Ishikawa (cell line): ENCODE measurements around the gene RD3L.

Experiments used
- CREB1 ChIP-seq: IDR thresholded peaks from 2 replicates; pipeline ENCODE4 v1.6.1; 2012; ENCODE audit warnings: low read depth
- EP300 ChIP-seq: IDR thresholded peaks from 2 replicates; pipeline ENCODE4 v1.6.1; 2012; ENCODE audit warnings: borderline replicate concordance
- FOXM1 ChIP-seq: IDR thresholded peaks from 2 replicates; pipeline ENCODE4 v1.6.1; 2012; ENCODE audit warnings: low read depth, borderline replicate concordance
- MAX ChIP-seq: IDR thresholded peaks from 2 replicates; pipeline ENCODE4 v1.6.1; 2012
- RAD21 ChIP-seq: IDR thresholded peaks from 2 replicates; pipeline ENCODE4 v1.6.1; 2012; ENCODE audit warnings: low read depth
- REST ChIP-seq: IDR thresholded peaks from 2 replicates; pipeline ENCODE4 v1.6.1; 2012; ENCODE audit warnings: low read depth, mild to moderate bottlenecking
- TAF1 ChIP-seq: IDR thresholded peaks from 2 replicates; pipeline ENCODE4 v1.6.1; 2012; ENCODE audit warnings: low read depth, mild to moderate bottlenecking
- TCF12 ChIP-seq: IDR thresholded peaks from 2 replicates; pipeline ENCODE4 v1.6.1; 2012; ENCODE audit warnings: low read depth
- YY1 ChIP-seq: IDR thresholded peaks from 2 replicates; pipeline ENCODE4 v1.6.1; 2012; ENCODE audit warnings: low read depth

- TF ChIP-seq REST (no peak), RAD21 (no peak), MAX (no peak), TAF1 (no peak), EP300 (no peak), YY1 (no peak), FOXM1 (no peak), TCF12 (no peak), CREB1 (no peak)
Observed at GRCh38 chr14:103899316-103899715, 43.0 kb downstream of the RD3L start.
